H1 (cell line): ENCODE results near the gene DDR1.

Experiments used
- CREB1 ChIP-seq: IDR thresholded peaks from 2 replicates; pipeline ENCODE4 v1.6.1; 2012; ENCODE audit warnings: inconsistent platforms
- CTCF ChIP-seq, 3 experiments: IDR thresholded peaks; 1 replicate in 2 of 3; 2 replicates in 1 of 3; pipeline versions ENCODE4 v1.5.1 to v1.6.1; 2011; ENCODE audit warnings: low read length in 3 of 3, mild to moderate bottlenecking in 3 of 3, inconsistent platforms in 2 of 3, low read depth in 1 of 3, moderate library complexity in 1 of 3; ENCODE audit not compliant: insufficient read depth in 1 of 3; ENCODE audit errors: control extremely low read depth in 1 of 3
- FOSL1 ChIP-seq: IDR thresholded peaks from 2 replicates; pipeline ENCODE4 v1.6.1; 2011; ENCODE audit warnings: mild to moderate bottlenecking, low read depth, low read length, moderate library complexity; ENCODE audit not compliant: insufficient read depth
- GABPA ChIP-seq: IDR thresholded peaks from 2 replicates; pipeline ENCODE4 v1.6.1; 2011; ENCODE audit warnings: mild to moderate bottlenecking, low read length, moderate library complexity, borderline replicate concordance; ENCODE audit not compliant: insufficient read depth
- HDAC6 ChIP-seq: IDR thresholded peaks from one replicate; pipeline ENCODE4 v1.7.1; 2012; ENCODE audit warnings: low read depth, mild to moderate bottlenecking, inconsistent platforms, low read length, moderate library complexity
- POLR2A ChIP-seq, 2 experiments: IDR thresholded peaks; 1 replicate in 1 of 2; 2 replicates in 1 of 2; pipeline ENCODE4 v1.6.1; 2011; ENCODE audit warnings: low read depth in 2 of 2, low read length in 2 of 2, mild to moderate bottlenecking in 2 of 2; ENCODE audit errors: control extremely low read depth in 1 of 2
- POLR2AphosphoS5 ChIP-seq: IDR thresholded peaks from 2 replicates; pipeline ENCODE4 v1.6.1; 2011; ENCODE audit warnings: low read depth, low read length
- RXRA ChIP-seq: IDR thresholded peaks from 2 replicates; pipeline ENCODE4 v1.6.1; 2011; ENCODE audit warnings: low read depth, mild to moderate bottlenecking, low read length, moderate library complexity; ENCODE audit not compliant: insufficient read depth
- SIN3A ChIP-seq, 2 experiments: IDR thresholded peaks in 1 of 2; conservative IDR thresholded peaks in 1 of 2; 2 replicates each; pipeline ENCODE4 v1.6.1; 2011 to 2012; ENCODE audit warnings: low read length in 2 of 2, improper control_type of control experiment in 1 of 2, low read depth in 1 of 2, mild to moderate bottlenecking in 1 of 2

GRCh38 chr6:30845183-30845582 is 39.1 kb upstream of the DDR1 start:
- TF ChIP-seq CTCF (IDR thresholded peaks at IDR 0.05; ENCODE audit: control extremely low read depth in 1 of 3, insufficient read depth in 1 of 3, low read depth in 1 of 3, low read length in 3 of 3) = no peak
- TF ChIP-seq HDAC6 = no peak
- no peak for TF ChIP-seq SIN3A (conservative IDR thresholded peaks at IDR 0.05 in 1 of 2, IDR thresholded peaks at IDR 0.05 in 1 of 2; ENCODE audit: low read depth in 1 of 2, low read length in 2 of 2)
- no peak for TF ChIP-seq FOSL1
- TF ChIP-seq POLR2AphosphoS5 = peak; percentile 59; the same call in 1 of the 2 replicates
- TF ChIP-seq GABPA = no peak
- TF ChIP-seq RXRA = no peak
- TF ChIP-seq CREB1 = no peak
- peak; percentile 42 to 62 for TF ChIP-seq POLR2A (IDR thresholded peaks at IDR 0.05; ENCODE audit: control extremely low read depth in 1 of 2, low read depth in 2 of 2, low read length in 2 of 2)
